Naive thymus-derived CD4-positive, alpha-beta T cell (primary cell): Measurements from ENCODE around the gene NEAT1. TPM values are rescaled to one million over a fixed set of nuclear protein-coding genes. Genes with fewer than 3 reads are reported as not detected.
A peak's percentile ranks its signal among the peaks of the same experiment; 100 is the strongest.

Source experiments
- ATAC-seq: fragments of 150-1000 bp; cut with Tn5 transposase; 2 replicates; pipeline ENCODE4 v1.10.0; 2021; ENCODE audit warnings: mild to moderate bottlenecking, moderate library complexity
- CTCF ChIA-PET: fragments of 350-600 bp; sonication (Branson Sonifier 250); formaldehyde crosslinking; loops from one replicate; lab custom pipeline; 2021; ENCODE audit warnings: antibody characterized with exemption; lab: Charles Lee
- POLR2A ChIA-PET: fragments of 350-600 bp; sonication (Branson Sonifier 250); formaldehyde crosslinking; loops from one replicate; lab custom pipeline; 2021; ENCODE audit warnings: antibody characterized with exemption, inconsistent platforms; lab: Charles Lee
- DNase-seq, 9 donors: peaks; one replicate each; pipeline versions ENCODE4 v3.0.0 to v3.0.0-alpha.2; 2020 to 2022; ENCODE audit warnings: mixed read lengths in 1 of 9
- H3K27ac ChIP-seq: one replicate; pipeline ENCODE4 v1.7.0; 2013; ENCODE audit warnings: mild to moderate bottlenecking, low read depth, low read length, moderate library complexity
- H3K27me3 ChIP-seq, 2 donors: one replicate each; pipeline ENCODE4 v1.7.0; 2013; ENCODE audit warnings: low read length in 2 of 2, mild to moderate bottlenecking in 2 of 2, moderate library complexity in 2 of 2; ENCODE audit not compliant: control insufficient read depth in 2 of 2, insufficient read depth in 2 of 2
- H3K36me3 ChIP-seq, 3 experiments: 1 replicate in 2 of 3; 2 replicates in 1 of 3; pipeline ENCODE4 v1.7.0; 2013; ENCODE audit warnings: low read length in 3 of 3, mild to moderate bottlenecking in 3 of 3, moderate library complexity in 1 of 3; ENCODE audit not compliant: insufficient read depth in 3 of 3, control insufficient read depth in 2 of 3
- H3K4me1 ChIP-seq, 2 donors: one replicate each; pipeline ENCODE4 v1.7.0; 2013; ENCODE audit warnings: low read length in 2 of 2, mild to moderate bottlenecking in 2 of 2, moderate library complexity in 1 of 2; ENCODE audit not compliant: control insufficient read depth in 2 of 2, insufficient read depth in 2 of 2
- H3K4me3 ChIP-seq: 2 replicates; pipeline ENCODE4 v1.7.0; 2013; ENCODE audit warnings: mild to moderate bottlenecking, low read length
- H3K9me3 ChIP-seq, 3 experiments: 1 replicate in 2 of 3; 2 replicates in 1 of 3; pipeline ENCODE4 v1.7.0; 2013; ENCODE audit warnings: low read length in 3 of 3; ENCODE audit not compliant: control insufficient read depth in 2 of 3
- H3K27ac Mint-ChIP-seq, 9 donors: one replicate each; pipeline ENCODE4 v1.8.0; 2020 to 2022; ENCODE audit warnings: mixed read lengths in 9 of 9, mild to moderate bottlenecking in 8 of 9, moderate library complexity in 5 of 9, inconsistent platforms in 2 of 9
- H3K27me3 Mint-ChIP-seq, 5 donors: one replicate each; pipeline ENCODE4 v1.8.0; 2021 to 2022; ENCODE audit warnings: mixed read lengths in 5 of 5, mild to moderate bottlenecking in 1 of 5
- H3K36me3 Mint-ChIP-seq, 5 donors: one replicate each; pipeline ENCODE4 v1.8.0; 2020 to 2022; ENCODE audit warnings: mixed read lengths in 5 of 5, mild to moderate bottlenecking in 3 of 5, inconsistent platforms in 1 of 5
- H3K4me1 Mint-ChIP-seq, 7 donors: one replicate each; pipeline ENCODE4 v1.8.0; 2020 to 2022; ENCODE audit warnings: mixed read lengths in 7 of 7, mild to moderate bottlenecking in 3 of 7, inconsistent platforms in 1 of 7
- H3K4me3 Mint-ChIP-seq, 10 donors: one replicate each; pipeline ENCODE4 v1.8.0; 2020 to 2022; ENCODE audit warnings: mild to moderate bottlenecking in 10 of 10, mixed read lengths in 10 of 10, moderate library complexity in 6 of 10, inconsistent platforms in 2 of 10
- H3K9me3 Mint-ChIP-seq, 11 donors: one replicate each; pipeline ENCODE4 v1.8.0; 2020 to 2022; ENCODE audit warnings: mixed read lengths in 11 of 11, mild to moderate bottlenecking in 4 of 11, inconsistent platforms in 1 of 11, moderate library complexity in 1 of 11
- intact Hi-C, 2 donors: fragments of 100-400 bp; cut with micrococcal nuclease; formaldehyde crosslinking; loops; one replicate each; pipeline ENCODE4 v1.15.1; 2023
- polyA plus RNA-seq, 2 donors: library from polyadenylated mRNA; unstranded; fragments of 300-500 nt; fragmentation: Illumina TruSeq; gene quantifications; one replicate each; pipeline ENCODE4 v1.2.3, GENCODE V29; 2021
- total RNA-seq, 6 experiments: library from RNA in 5 of 6; stranded (reverse) in 5 of 6; gene quantifications; 1 replicate in 5 of 6; 2 replicates in 1 of 6; pipeline ENCODE4 v1.2.3 and lab custom pipeline; 2021 to 2026

The NEAT1 gene
- total and polyA plus RNA-seq, 7 experiments from 2014 or later, result 2.5 to 1,454 (median 401) TPM

- H3K27me3 ChIP-seq, result no peaks in the 10 kb centered on the region
- CTCF ChIA-PET, result interaction anchor here (0.5 to 1.3 kb wide), 6 partner anchors 8 to 980 kb away, joined by 3 to 4 read pairs (median 3); no protein-coding TSS in a partner anchor
- POLR2A ChIA-PET, result interaction anchor here (1.2 to 21.7 kb wide), 5 partner anchors 12 to 70 kb away, joined by 4 to 2591 read pairs (median 278); partner anchors contain the start of genes FRMD8, MALAT1 and SLC25A45
- Mint-ChIP-seq H3K27me3 (peaks cover 0 to 15% (median 0%) of the 10 kb centered on the region in 5 donors), H3K4me1 (peaks cover 57 to 85% (median 73%) of the 10 kb centered on the region in 7 donors), H3K27ac (peak overlapping the region; percentile 97 to 100 (median 99)), H3K4me3 (peak overlapping the region; percentile 91 to 100 (median 95)), H3K36me3 (peaks cover 4 to 53% (median 20%) of the 10 kb centered on the region in 5 donors), H3K9me3 (peaks cover 0 to 8% (median 0%) of the 10 kb centered on the region in 11 donors)
- no peaks in the 10 kb centered on the region for H3K9me3 ChIP-seq
- peak overlapping the region; percentile 98 for H3K27ac ChIP-seq
- H3K36me3 ChIP-seq, result no peaks in the 10 kb centered on the region
- ATAC-seq (no peak), DNase-seq (no peak)
- H3K4me1 ChIP-seq, result peaks cover 63 to 67% of the 10 kb centered on the region in 2 donors
- H3K4me3 ChIP-seq, result peak overlapping the region; percentile 74
- intact Hi-C loops, result loop anchor here in 1 of 2 donors (10.0 kb wide), 1 partner anchor 654 kb away; the partner anchor contains the start of gene SF1
These were observed 6.6 kb downstream of the NEAT1 start for GRCh38 chr11:65429068-65429681.

- intact Hi-C loops, result loop anchor here in 1 of 2 donors (1.0 to 10.0 kb wide), 2 partner anchors 67 to 655 kb away; partner anchors contain the start of gene SF1
- peak overlapping the region; percentile 80 to 100 (median 94) for H3K4me3 Mint-ChIP-seq
- POLR2A ChIA-PET, result interaction anchor here (0.7 to 21.7 kb wide), 12 partner anchors 11 to 97 kb away, joined by 3 to 2591 read pairs (median 5); partner anchors contain the start of genes DPF2, MALAT1 and SLC25A45
- peak overlapping the region; percentile 98 for H3K27ac ChIP-seq
- CTCF ChIA-PET, result interaction anchor here (0.5 to 1.6 kb wide), 4 partner anchors 9 to 68 kb away, joined by 3 to 19 read pairs (median 3); no protein-coding TSS in a partner anchor
- ATAC-seq (no peak), DNase-seq (peak in 7 of 9 donors; percentile 42 to 54 (median 48))
- H3K4me1 Mint-ChIP-seq, result peaks cover 63 to 86% (median 80%) of the 10 kb centered on the region in 7 donors
- H3K9me3 Mint-ChIP-seq, result peaks cover 0 to 4% (median 0%) of the 10 kb centered on the region in 11 donors
- peak overlapping the region; percentile 97 to 100 (median 99) for H3K27ac Mint-ChIP-seq
- peaks cover 63 to 67% of the 10 kb centered on the region in 2 donors for H3K4me1 ChIP-seq
- H3K4me3 ChIP-seq, result peak overlapping the region; percentile 74
- no peaks in the 10 kb centered on the region for H3K27me3 ChIP-seq
- peaks cover 0 to under 1% (median 0%) of the 10 kb centered on the region in 3 experiments for H3K36me3 ChIP-seq
- H3K9me3 ChIP-seq, result no peaks in the 10 kb centered on the region
- H3K36me3 Mint-ChIP-seq, result peaks cover 0 to 52% (median 17%) of the 10 kb centered on the region in 5 donors
- H3K27me3 Mint-ChIP-seq, result peaks cover 0 to 8% (median 0%) of the 10 kb centered on the region in 5 donors
These were observed 7.3 kb downstream of the NEAT1 start for GRCh38 chr11:65429724-65430405.

GRCh38 chr11:65430406-65431217, 8.0 kb downstream of the NEAT1 start:
- peak overlapping the region; percentile 97 to 100 (median 99) for H3K27ac Mint-ChIP-seq
- H3K9me3 Mint-ChIP-seq, result no peaks in the 10 kb centered on the region
- peaks cover 0 to 48% (median 16%) of the 10 kb centered on the region in 5 donors for H3K36me3 Mint-ChIP-seq
- Histone ChIP-seq H3K36me3 (peaks cover 0 to 8% (median 0%) of the 10 kb centered on the region in 3 experiments), H3K27me3 (no peaks in the 10 kb centered on the region), H3K4me3 (peak overlapping the region; percentile 74), H3K4me1 (peaks cover 63 to 67% of the 10 kb centered on the region in 2 donors), H3K9me3 (no peaks in the 10 kb centered on the region), H3K27ac (peak overlapping the region; percentile 98)
- peaks cover 0 to 3% (median 0%) of the 10 kb centered on the region in 5 donors for H3K27me3 Mint-ChIP-seq
- peak in 8 of 9 donors; percentile 20 to 60 (median 38) for DNase-seq
- ChIA-PET CTCF (interaction anchor here (0.6 to 1.6 kb wide), 3 partner anchors 9 to 68 kb away, joined by 3 to 19 read pairs (median 3); no protein-coding TSS in a partner anchor), POLR2A (interaction anchor here (0.6 to 21.7 kb wide), 14 partner anchors 10 to 169 kb away, joined by 3 to 2591 read pairs (median 4); partner anchors contain the start of genes DPF2, MALAT1, POLA2 and SLC25A45)
- ATAC-seq, result no peak
- H3K4me1 Mint-ChIP-seq, result peaks cover 62 to 93% (median 85%) of the 10 kb centered on the region in 7 donors
- intact Hi-C loops, result loop anchor here in 1 of 2 donors (1.0 kb wide), 1 partner anchor 67 kb away; no protein-coding TSS in a partner anchor
- peak overlapping the region; percentile 80 to 100 (median 94) for H3K4me3 Mint-ChIP-seq

- H3K36me3 Mint-ChIP-seq, result peaks cover 0 to 45% (median 11%) of the 10 kb centered on the region in 5 donors
- Histone ChIP-seq H3K27ac (peak overlapping the region; percentile 98), H3K4me1 (peaks cover 61 to 65% of the 10 kb centered on the region in 2 donors), H3K36me3 (peaks cover 0 to 18% (median 0%) of the 10 kb centered on the region in 3 experiments), H3K27me3 (no peaks in the 10 kb centered on the region), H3K4me3 (no peak overlapping the region), H3K9me3 (no peaks in the 10 kb centered on the region)
- peak overlapping the region; percentile 51 to 100 (median 70) for H3K4me3 Mint-ChIP-seq
- ChIA-PET CTCF (interaction anchor here (0.8 to 1.5 kb wide), 5 partner anchors 11 to 80 kb away, joined by 3 to 42 read pairs (median 4); partner anchors contain the start of gene MALAT1), POLR2A (interaction anchor here (0.7 to 1.5 kb wide), 9 partner anchors 10 to 621 kb away, joined by 3 to 61 read pairs (median 9); partner anchors contain the start of genes MALAT1 and NEAT1)
- intact Hi-C loops, result no loop called here
- H3K27ac Mint-ChIP-seq, result peak overlapping the region; percentile 74 to 100 (median 94)
- H3K4me1 Mint-ChIP-seq, result peaks cover 61 to 93% (median 85%) of the 10 kb centered on the region in 7 donors
- H3K9me3 Mint-ChIP-seq, result no peaks in the 10 kb centered on the region
- no peaks in the 10 kb centered on the region for H3K27me3 Mint-ChIP-seq
- ATAC-seq, result peak; percentile 28
- peak in 8 of 9 donors; percentile 27 to 77 (median 71) for DNase-seq
These were observed 9.0 kb downstream of the NEAT1 start for GRCh38 chr11:65431451-65432099.

- peaks cover 55 to 59% of the 10 kb centered on the region in 2 donors for H3K4me1 ChIP-seq
- peak overlapping the region; percentile 98 for H3K27ac ChIP-seq
- Mint-ChIP-seq H3K9me3 (no peaks in the 10 kb centered on the region), H3K4me1 (peaks cover 57 to 90% (median 84%) of the 10 kb centered on the region in 7 donors), H3K4me3 (peak overlapping the region in 9 of 10 donors; percentile 23 to 100 (median 57)), H3K27me3 (no peaks in the 10 kb centered on the region), H3K27ac (peak overlapping the region; percentile 74 to 100 (median 94)), H3K36me3 (peaks cover 0 to 40% (median 6%) of the 10 kb centered on the region in 5 donors)
- DNase-seq (no peak), ATAC-seq (no peak)
- POLR2A ChIA-PET, result interaction anchor here (0.6 to 1.5 kb wide), 13 partner anchors 9 to 620 kb away, joined by 3 to 61 read pairs (median 6); partner anchors contain the start of genes MALAT1 and NEAT1
- CTCF ChIA-PET, result interaction anchor here (0.6 to 1.5 kb wide), 13 partner anchors 8 to 85 kb away, joined by 3 to 42 read pairs (median 4); partner anchors contain the start of genes FRMD8 and MALAT1
- peaks cover 0 to 20% (median under 1%) of the 10 kb centered on the region in 3 experiments for H3K36me3 ChIP-seq
- no peak overlapping the region for H3K4me3 ChIP-seq
- no peaks in the 10 kb centered on the region for H3K9me3 ChIP-seq
- intact Hi-C loops, result no loop called here
- no peaks in the 10 kb centered on the region for H3K27me3 ChIP-seq
These were observed 9.6 kb downstream of the NEAT1 start for GRCh38 chr11:65432100-65432650.
